ENCODE results near the gene ARL11.
"Not testable (repeated sequence)": the region's sequence is repeated elsewhere in the genome, so short reads cannot be mapped to it uniquely, and the experiment has no call there.

ARL11 gene
- 0.09 to 0.78 reads per million in 2 experiments for total RNA-seq

- peak; percentile 7 for DNase-seq (ENCODE audit: low read depth)
Observed at GRCh38 chr13:49627831-49628652, at the start of gene ARL11. ARL11 (plus strand) TSS chr13:49628507; CDS start chr13:49630448, 1,941 bp downstream.

- no peak for DNase-seq (ENCODE audit: low read depth)
Observed at GRCh38 chr13:49579501-49579900, 48.8 kb upstream of the ARL11 start.

GRCh38 chr13:49580980-49581680 lies 47.2 kb upstream of the ARL11 start:
- DNase-seq (ENCODE audit: low read depth): no peak

GRCh38 chr13:49584771-49585182 lies 43.5 kb upstream of the ARL11 start:
- no peak for DNase-seq (ENCODE audit: low read depth)

- DNase-seq (ENCODE audit: low read depth): peak; percentile 60
Observed at GRCh38 chr13:49585220-49586157, 42.8 kb upstream of the ARL11 start, which contains the start of gene RCBTB1. RCBTB1 (minus strand) TSS chr13:49585558; CDS start chr13:49567279, 18,279 bp downstream.

GRCh38 chr13:49586717-49587116 lies 41.6 kb upstream of the ARL11 start:
- no peak for DNase-seq (ENCODE audit: low read depth)

GRCh38 chr13:49587311-49587847 lies 40.9 kb upstream of the ARL11 start:
- no peak for DNase-seq (ENCODE audit: low read depth)

GRCh38 chr13:49590714-49591113 lies 37.6 kb upstream of the ARL11 start:
- DNase-seq (ENCODE audit: low read depth): not testable (repeated sequence)

GRCh38 chr13:49593876-49594275 lies 34.4 kb upstream of the ARL11 start:
- DNase-seq (ENCODE audit: low read depth): not testable (repeated sequence)

GRCh38 chr13:49594576-49594975 lies 33.7 kb upstream of the ARL11 start:
- DNase-seq (ENCODE audit: low read depth): no peak

GRCh38 chr13:49596221-49596620 lies 32.1 kb upstream of the ARL11 start:
- DNase-seq (ENCODE audit: low read depth): no peak

- DNase-seq (ENCODE audit: low read depth): no peak
Observed at GRCh38 chr13:49597043-49597641, 31.2 kb upstream of the ARL11 start.

GRCh38 chr13:49602005-49602404 lies 26.3 kb upstream of the ARL11 start:
- DNase-seq (ENCODE audit: low read depth): no peak

GRCh38 chr13:49602615-49603014 lies 25.7 kb upstream of the ARL11 start:
- not testable (repeated sequence) for DNase-seq (ENCODE audit: low read depth)

GRCh38 chr13:49604570-49604969 lies 23.7 kb upstream of the ARL11 start:
- no peak for DNase-seq (ENCODE audit: low read depth)

- peak; percentile 63 for DNase-seq (ENCODE audit: low read depth)
Observed at GRCh38 chr13:49606747-49607648, 21.3 kb upstream of the ARL11 start.

- DNase-seq (ENCODE audit: low read depth): no peak
Observed at GRCh38 chr13:49607761-49608160, 20.5 kb upstream of the ARL11 start.

GRCh38 chr13:49608651-49609331 lies 19.5 kb upstream of the ARL11 start:
- no peak for DNase-seq (ENCODE audit: low read depth)

GRCh38 chr13:49610176-49610575 lies 18.1 kb upstream of the ARL11 start:
- DNase-seq (ENCODE audit: low read depth): no peak
